ENCODE measurements around the gene SLC45A2.
"Not testable (repeated sequence)": the region's sequence is repeated elsewhere in the genome, so short reads cannot be mapped to it uniquely, and the experiment has no call there.

SLC45A2 gene
- total RNA-seq, result 0 to 0.39 (median 0) reads per million in 4 experiments

DNA sequence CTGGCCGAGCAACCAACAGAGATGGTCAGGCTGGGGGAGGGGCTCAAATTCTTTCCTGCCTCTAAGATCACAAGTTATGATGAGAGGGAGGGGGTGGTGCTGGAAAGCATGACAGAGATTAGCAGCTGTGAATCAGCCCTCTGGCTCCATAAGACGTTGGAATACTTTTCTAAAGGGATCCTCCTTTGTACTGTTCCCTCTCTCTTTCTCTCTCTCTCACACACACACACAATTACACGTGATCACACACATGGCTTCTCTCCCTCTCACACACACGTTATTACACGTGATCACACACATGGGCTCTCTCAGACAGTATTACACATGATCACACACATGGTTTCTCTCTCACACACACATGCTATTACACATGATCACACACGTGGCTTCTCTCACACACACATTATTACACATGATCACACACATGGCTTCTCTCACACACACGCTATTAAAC is at the start of gene SLC45A2:
Gene SLC45A2 (minus strand): TSS at position 23 of the 454 bp plus-strand sequence. CDS start 110 bp downstream, outside the sequence.
- DNase-seq, result no peak

- DNase-seq, result no peak
These were observed 47.5 kb upstream of the SLC45A2 start for GRCh38 chr5:34031966-34032365.

- no peak for DNase-seq
These were observed 46.6 kb upstream of the SLC45A2 start for GRCh38 chr5:34031117-34031516.

DNA sequence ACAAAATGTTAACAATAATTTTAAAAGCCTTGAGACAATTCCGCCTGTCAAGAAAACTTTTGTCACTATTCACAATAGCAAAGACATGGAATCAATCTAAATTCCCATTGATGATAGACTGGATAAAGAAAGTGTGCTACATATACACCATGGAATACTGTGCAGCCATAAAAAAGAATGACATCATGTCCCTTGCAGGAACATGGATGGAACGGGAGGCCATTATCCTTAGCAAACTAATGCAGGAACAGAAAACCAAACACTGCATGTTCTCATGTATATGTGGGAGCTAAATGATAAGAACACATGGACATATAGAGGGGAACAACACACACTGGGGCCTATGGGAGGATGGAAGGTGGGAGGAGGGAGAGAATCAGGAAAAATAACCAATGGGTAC is 46.1 kb upstream of the SLC45A2 start:
- not testable (repeated sequence) for DNase-seq

GRCh38 chr5:34030048-34030447 is 45.6 kb upstream of the SLC45A2 start:
- DNase-seq, result no peak

- DNase-seq, result no peak
These were observed 43.9 kb upstream of the SLC45A2 start for GRCh38 chr5:34028349-34028748.

- no peak for DNase-seq
These were observed 41.7 kb upstream of the SLC45A2 start for GRCh38 chr5:34026089-34026761.

- DNase-seq, result no peak
These were observed 37.7 kb upstream of the SLC45A2 start for GRCh38 chr5:34022121-34022705.

DNA sequence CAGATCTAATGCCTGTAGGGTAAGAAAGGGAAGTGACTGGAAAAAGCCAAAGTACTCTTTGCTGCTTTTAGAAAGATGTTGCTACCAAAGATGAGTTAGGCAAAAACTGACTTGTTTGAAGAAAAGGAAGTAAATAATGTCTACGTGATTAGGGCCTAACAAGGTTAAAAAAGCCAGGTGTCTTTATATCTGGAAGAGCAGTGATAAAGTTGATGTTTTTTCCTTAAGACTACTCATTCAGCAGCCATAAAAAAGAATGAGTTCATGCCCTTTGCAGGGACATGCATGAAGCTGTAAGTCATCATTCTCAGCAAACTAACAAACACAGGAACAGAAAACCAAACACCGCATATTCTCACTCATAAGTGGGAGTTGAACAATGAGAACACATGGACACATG is 36.8 kb upstream of the SLC45A2 start:
- DNase-seq, result no peak

- DNase-seq, result no peak
These were observed 36.2 kb upstream of the SLC45A2 start for GRCh38 chr5:34020726-34021125.

DNA sequence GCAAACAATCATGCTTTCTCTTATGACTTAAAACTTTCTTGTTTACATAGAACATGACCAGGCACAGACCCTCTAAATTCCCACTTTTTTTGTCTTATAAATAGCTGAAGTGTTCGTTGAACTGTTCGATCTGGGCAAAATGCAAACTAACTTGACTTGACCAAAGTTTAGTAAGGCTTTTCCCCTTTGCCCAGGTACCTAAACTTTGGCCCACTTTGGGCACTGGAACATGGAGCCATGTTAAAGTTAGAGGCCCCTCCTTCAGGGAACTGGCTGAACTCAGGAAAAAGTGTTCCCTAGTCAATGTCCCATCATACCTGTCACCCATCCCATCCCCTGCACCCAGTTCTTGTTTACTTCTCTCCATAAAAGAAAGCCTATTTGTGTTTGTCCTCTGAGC is 32.8 kb upstream of the SLC45A2 start:
- DNase-seq, result no peak

GRCh38 chr5:34016750-34017149 is 32.3 kb upstream of the SLC45A2 start:
- no peak for DNase-seq

DNA sequence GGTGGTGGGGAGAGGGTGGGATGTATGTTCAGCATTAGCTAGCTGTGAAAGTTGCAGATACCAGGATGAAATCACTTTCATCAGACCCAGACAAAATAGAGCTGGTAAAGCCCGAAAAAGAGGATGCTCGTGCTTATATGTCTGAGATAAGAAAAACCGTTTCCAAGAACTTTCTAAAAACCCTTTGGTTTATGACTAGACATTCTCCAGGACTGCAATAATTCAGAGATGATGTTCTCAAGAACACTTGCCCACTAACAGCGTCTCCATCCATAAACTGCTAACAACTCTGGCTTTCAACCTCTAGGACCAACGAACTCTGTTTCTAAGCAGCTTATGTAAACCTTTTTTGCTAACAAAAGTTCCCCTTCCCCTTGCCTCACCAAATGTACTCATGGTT is 31.7 kb upstream of the SLC45A2 start:
- no peak for DNase-seq

- DNase-seq, result no peak
These were observed 30.8 kb upstream of the SLC45A2 start for GRCh38 chr5:34015120-34015822.

DNA sequence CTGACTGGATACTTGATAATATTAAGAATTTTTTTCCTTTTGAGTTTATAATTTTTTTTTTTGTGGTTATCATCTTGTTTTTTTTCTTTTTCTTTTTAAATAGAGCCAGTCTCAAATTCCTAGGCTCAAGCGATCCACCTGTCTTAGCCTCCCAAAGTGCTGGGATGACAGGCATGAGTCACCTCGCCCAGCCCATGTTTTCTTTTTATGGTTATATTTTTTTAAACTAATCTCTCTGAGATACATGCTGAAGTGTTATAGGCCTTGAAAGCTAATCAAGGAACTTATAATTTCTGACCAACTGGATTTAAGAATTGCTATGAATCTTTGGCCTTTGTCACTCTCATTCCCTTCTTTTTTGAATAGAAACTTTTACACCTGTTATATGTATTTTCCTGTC is 30.1 kb upstream of the SLC45A2 start:
- no peak for DNase-seq

GRCh38 chr5:34013547-34013946 is 29.1 kb upstream of the SLC45A2 start:
- DNase-seq, result no peak

GRCh38 chr5:34012791-34013190 is 28.3 kb upstream of the SLC45A2 start:
- no peak for DNase-seq

- DNase-seq, result no peak
These were observed 27.0 kb upstream of the SLC45A2 start for GRCh38 chr5:34011536-34011935.

- DNase-seq, result not testable (repeated sequence)
These were observed 25.7 kb upstream of the SLC45A2 start for GRCh38 chr5:34010146-34010545.

DNA sequence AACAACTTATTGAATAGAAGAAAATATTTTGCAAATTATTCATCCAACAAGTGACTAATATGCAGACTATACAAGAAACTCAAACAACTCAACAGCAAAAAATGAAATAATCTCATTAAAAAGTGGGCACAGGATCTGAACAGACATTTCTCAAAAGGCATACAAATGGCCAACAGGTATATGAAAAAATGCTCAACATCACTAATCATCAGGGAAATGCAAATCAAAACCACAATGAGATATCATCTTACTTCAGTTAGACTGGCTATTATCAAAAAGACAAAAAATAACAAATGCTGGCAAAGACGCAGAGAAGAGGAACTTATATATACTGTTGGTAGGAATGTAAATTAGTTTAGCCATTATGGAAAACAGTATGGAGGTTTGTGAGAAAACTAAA is 25.1 kb upstream of the SLC45A2 start:
- no peak for DNase-seq

- DNase-seq, result no peak
These were observed 24.3 kb upstream of the SLC45A2 start for GRCh38 chr5:34008802-34009201.

DNA sequence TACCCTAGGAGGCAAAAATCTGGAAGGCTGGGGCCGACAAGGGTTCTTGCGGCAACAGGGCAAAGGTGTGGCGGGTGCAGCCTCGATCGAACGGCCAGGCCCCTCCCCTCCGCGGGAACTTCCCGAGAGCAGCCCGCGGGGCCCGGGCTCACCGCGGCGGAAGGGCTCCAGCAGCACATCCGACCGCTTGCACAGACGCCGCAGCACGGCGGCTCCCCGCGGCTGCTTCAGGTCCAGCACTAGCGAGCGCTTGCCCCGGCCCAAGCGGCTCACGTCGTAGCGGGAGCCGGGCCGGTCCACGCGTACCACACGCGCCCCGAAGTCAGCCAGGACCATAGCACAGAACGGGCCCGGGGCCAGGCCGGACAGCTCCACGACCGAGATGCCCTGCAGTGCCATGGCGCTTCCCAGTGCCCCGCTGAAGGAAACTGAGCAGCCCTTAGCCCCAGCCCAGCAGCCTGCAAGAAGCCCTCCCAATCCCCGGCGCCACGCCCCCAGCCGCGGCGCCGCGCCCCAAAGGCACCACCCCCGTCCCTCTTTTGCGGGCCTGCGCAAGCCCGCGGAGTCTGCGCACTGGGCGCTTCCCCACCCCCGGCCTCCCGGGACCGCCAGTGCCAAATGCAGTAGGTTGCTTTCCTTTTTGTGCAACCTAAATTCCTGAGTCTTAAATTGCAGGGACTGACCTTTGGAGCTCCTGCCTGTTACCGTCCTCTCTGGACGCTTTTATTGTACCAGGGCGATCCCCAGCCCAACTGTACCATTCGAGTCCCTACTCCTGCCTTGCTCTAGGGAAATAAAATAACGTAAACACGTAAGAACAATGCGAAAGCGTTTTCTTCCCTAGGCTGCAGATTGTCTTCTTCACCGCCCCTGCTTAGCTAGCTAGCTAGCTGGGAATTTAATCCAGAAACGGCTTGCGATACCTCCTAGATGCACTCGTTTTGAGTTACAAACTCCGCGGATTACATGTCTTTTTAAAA is 23.4 kb upstream of the SLC45A2 start, which contains the start of gene AMACR:
Gene AMACR (minus strand): TSS at position 430 of the 980 bp plus-strand sequence. CDS start 31 bp downstream, at position 399.
- DNase-seq, result peak; percentile 74

DNA sequence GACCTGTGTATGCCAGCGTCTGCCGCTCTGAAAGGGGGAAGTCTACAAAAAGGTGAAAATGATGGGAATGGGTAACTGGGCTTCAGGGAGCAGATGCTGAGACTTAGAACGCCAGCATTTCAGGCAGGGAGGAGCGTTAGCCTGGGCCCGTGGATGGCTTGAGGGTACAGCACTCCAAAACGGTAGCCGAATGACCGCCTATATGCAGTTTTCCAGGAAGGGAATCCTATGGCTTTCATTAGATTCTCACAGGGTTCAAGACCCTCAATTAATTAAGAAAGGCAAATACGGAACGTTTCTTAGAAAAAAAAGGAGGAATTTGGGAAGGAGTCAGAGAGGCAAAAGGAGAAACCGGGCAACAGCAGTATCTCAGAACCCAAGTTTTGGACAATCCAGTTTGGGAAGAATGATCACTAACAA is 22.7 kb upstream of the SLC45A2 start:
- no peak for DNase-seq

Measured in effector CD8-positive, alpha-beta T cell (primary cell).